Measurements from ENCODE around the gene SLC7A14. TPM values are rescaled to one million over a fixed set of nuclear protein-coding genes. Genes with fewer than 3 reads are reported as not detected.

Gene SLC7A14
- total and polyA plus RNA-seq, 2 of the 4 experiments (the other 2 are of a cell fraction) = 2.7 to 6.8 TPM

GRCh38 chr3:170463011-170463410, 122.9 kb downstream of the SLC7A14 start:
- no peak overlapping the region for H2AFZ ChIP-seq (replicated peaks; ENCODE audit: low read length, poor library complexity)
- H3K4me1 ChIP-seq (ENCODE audit: control insufficient read depth, insufficient read depth, low read length) = no peaks in the 10 kb centered on the region; the same call in 1 of the 2 replicates
- no peak overlapping the region for H3K4me2 ChIP-seq (ENCODE audit: low read depth, low read length)
- no peaks in the 10 kb centered on the region for H3K79me1 ChIP-seq (ENCODE audit: low read depth in 1 of 2, low read length in 2 of 2)
- no peaks in the 10 kb centered on the region for H3K36me3 ChIP-seq (ENCODE audit: control insufficient read depth, insufficient read depth, low read length)
- WGBS, 2 experiments (ENCODE audit: extremely low coverage in 2 of 2, insufficient read length in 1 of 2) = 78% methylated on average over 3 of the region's 4 CpGs; no CpG with 5 or more reads in 1 of the 2 experiments
- ChIA-PET CTCF (no interaction called here), POLR2A (ENCODE audit: unreplicated experiment) (no interaction called here)
- no peak overlapping the region for H3K27ac ChIP-seq (ENCODE audit: insufficient read depth, low read length)
- H3K4ac ChIP-seq (ENCODE audit: low read depth, low read length) = no peak overlapping the region
- TF ChIP-seq CHD1 (IDR thresholded peaks at IDR 0.05; ENCODE audit: low read depth, low read length) (no peak), RFX5 (IDR thresholded peaks at IDR 0.05; ENCODE audit: low read depth, low read length) (no peak), MXI1 (IDR thresholded peaks at IDR 0.05; ENCODE audit: borderline replicate concordance, low read depth, low read length) (no peak), MAZ (IDR thresholded peaks at IDR 0.05; ENCODE audit: borderline replicate concordance, low read depth, low read length) (no peak), ELK1 (IDR thresholded peaks at IDR 0.05; ENCODE audit: borderline replicate concordance, low read depth, low read length) (no peak), MAFK (IDR thresholded peaks at IDR 0.05; ENCODE audit: low read depth, low read length) (no peak), FOS (IDR thresholded peaks at IDR 0.05; ENCODE audit: low read depth, low read length) (no peak), SMC3 (IDR thresholded peaks at IDR 0.05; ENCODE audit: low read depth, low read length) (no peak), POLR2A (IDR thresholded peaks at IDR 0.05; ENCODE audit: low read depth, low read length) (no peak), CEBPB (IDR thresholded peaks at IDR 0.05; ENCODE audit: low read depth, low read length) (no peak), NFE2L2 (IDR thresholded peaks at IDR 0.05; ENCODE audit: low read depth, low read length) (no peak), RCOR1 (IDR thresholded peaks at IDR 0.05; ENCODE audit: insufficient replicate concordance, low read length) (no peak), USF2 (IDR thresholded peaks at IDR 0.05; ENCODE audit: low read depth, low read length) (no peak), RAD21 (IDR thresholded peaks at IDR 0.05; ENCODE audit: low read length) (no peak), BHLHE40 (IDR thresholded peaks at IDR 0.05; ENCODE audit: low read depth, low read length) (no peak)
- TF ChIP-seq, protein P1, sequence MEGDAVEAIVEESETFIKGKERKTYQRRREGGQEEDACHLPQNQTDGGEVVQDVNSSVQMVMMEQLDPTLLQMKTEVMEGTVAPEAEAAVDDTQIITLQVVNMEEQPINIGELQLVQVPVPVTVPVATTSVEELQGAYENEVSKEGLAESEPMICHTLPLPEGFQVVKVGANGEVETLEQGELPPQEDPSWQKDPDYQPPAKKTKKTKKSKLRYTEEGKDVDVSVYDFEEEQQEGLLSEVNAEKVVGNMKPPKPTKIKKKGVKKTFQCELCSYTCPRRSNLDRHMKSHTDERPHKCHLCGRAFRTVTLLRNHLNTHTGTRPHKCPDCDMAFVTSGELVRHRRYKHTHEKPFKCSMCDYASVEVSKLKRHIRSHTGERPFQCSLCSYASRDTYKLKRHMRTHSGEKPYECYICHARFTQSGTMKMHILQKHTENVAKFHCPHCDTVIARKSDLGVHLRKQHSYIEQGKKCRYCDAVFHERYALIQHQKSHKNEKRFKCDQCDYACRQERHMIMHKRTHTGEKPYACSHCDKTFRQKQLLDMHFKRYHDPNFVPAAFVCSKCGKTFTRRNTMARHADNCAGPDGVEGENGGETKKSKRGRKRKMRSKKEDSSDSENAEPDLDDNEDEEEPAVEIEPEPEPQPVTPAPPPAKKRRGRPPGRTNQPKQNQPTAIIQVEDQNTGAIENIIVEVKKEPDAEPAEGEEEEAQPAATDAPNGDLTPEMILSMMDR (conservative IDR thresholded peaks at IDR 0.05; ENCODE audit: low read depth, low read length) = no peak
- H2AK5ac ChIP-seq (ENCODE audit: low read depth, low read length) = no peak overlapping the region
- no peak overlapping the region for H2AK9ac ChIP-seq (replicated peaks; ENCODE audit: low read depth, low read length, poor library complexity)
- dilution Hi-C loops (cut with HindIII; ENCODE audit: low sequenced_read_pairs, unreplicated experiment) (no loop called here), in situ Hi-C loops (cut with MboI; ENCODE audit: low sequenced_read_pairs) (no loop called here), intact Hi-C loops (cut with micrococcal nuclease) (no loop called here)
- no peak overlapping the region for H4K5ac ChIP-seq (ENCODE audit: low read depth, low read length)
- no peaks in the 10 kb centered on the region for H4K20me1 ChIP-seq (ENCODE audit: insufficient read depth, low read length)
- DNase-seq (no peak), ATAC-seq (ENCODE audit: low read depth) (no peak)
- H2BK20ac ChIP-seq (ENCODE audit: low read depth, low read length) = no peak overlapping the region
- H2BK120ac ChIP-seq (ENCODE audit: low read depth, low read length) = no peak overlapping the region
- no peak overlapping the region for H3K14ac ChIP-seq (replicated peaks; ENCODE audit: low read depth, low read length)
- H3K9me1 ChIP-seq (ENCODE audit: insufficient read depth, low read length) = 0 out of 2 replicates have a peak, but pooled peaks cover 7% of the 10 kb centered on the region
- no peak overlapping the region for H3K23ac ChIP-seq (ENCODE audit: low read depth, low read length)
- H3K18ac ChIP-seq (ENCODE audit: low read depth, low read length) = no peak overlapping the region
- H3K27me3 ChIP-seq (ENCODE audit: control insufficient read depth, insufficient read depth, low read length) = no peaks in the 10 kb centered on the region
- H4K91ac ChIP-seq (ENCODE audit: insufficient read depth, low read depth, low read length) = no peak overlapping the region
- no TSS peak for BruUV-seq (replicated peaks)
- H3K4me3 ChIP-seq (ENCODE audit: insufficient read depth, low read depth, low read length) = no peak overlapping the region
- no peak overlapping the region for H4K8ac ChIP-seq (ENCODE audit: low read depth in 2 of 2, low read length in 2 of 2)
- no peak overlapping the region for H3K56ac ChIP-seq (ENCODE audit: extremely low read depth, insufficient read depth, low read length)
- no peak overlapping the region for H3K9ac ChIP-seq (ENCODE audit: low read depth, low read length)
- no peak overlapping the region for H2BK5ac ChIP-seq (ENCODE audit: low read depth, low read length, poor library complexity, severe bottlenecking)
- H3K9me3 ChIP-seq (ENCODE audit: control insufficient read depth, insufficient read depth, low read length) = no peaks in the 10 kb centered on the region
- no peak overlapping the region for H2BK15ac ChIP-seq (ENCODE audit: low read depth, low read length)

All from IMR-90 (cell line).